HG03439 (cell line): Measurements from ENCODE around the gene EIF4A2.
"Not testable (repeated sequence)": the region's sequence is repeated elsewhere in the genome, so short reads cannot be mapped to it uniquely, and the experiment has no call there.

Experiments used
- ATAC-seq: cut with Tn5 transposase; IDR thresholded peaks from one replicate; pipeline ENCODE4 v1.9.1; 2021; ENCODE audit warnings: mild to moderate bottlenecking, moderate library complexity; ENCODE audit not compliant: unreplicated experiment

EIF4A2 gene

GRCh38 chr3:186784820-186785494, 1.6 kb downstream of the EIF4A2 start:
- no peak for ATAC-seq

- no peak for ATAC-seq
Measured at GRCh38 chr3:186785495-186786018, 2.2 kb downstream of the EIF4A2 start.

- no peak for ATAC-seq
Measured at GRCh38 chr3:186786922-186787321, 3.5 kb downstream of the EIF4A2 start.

DNA sequence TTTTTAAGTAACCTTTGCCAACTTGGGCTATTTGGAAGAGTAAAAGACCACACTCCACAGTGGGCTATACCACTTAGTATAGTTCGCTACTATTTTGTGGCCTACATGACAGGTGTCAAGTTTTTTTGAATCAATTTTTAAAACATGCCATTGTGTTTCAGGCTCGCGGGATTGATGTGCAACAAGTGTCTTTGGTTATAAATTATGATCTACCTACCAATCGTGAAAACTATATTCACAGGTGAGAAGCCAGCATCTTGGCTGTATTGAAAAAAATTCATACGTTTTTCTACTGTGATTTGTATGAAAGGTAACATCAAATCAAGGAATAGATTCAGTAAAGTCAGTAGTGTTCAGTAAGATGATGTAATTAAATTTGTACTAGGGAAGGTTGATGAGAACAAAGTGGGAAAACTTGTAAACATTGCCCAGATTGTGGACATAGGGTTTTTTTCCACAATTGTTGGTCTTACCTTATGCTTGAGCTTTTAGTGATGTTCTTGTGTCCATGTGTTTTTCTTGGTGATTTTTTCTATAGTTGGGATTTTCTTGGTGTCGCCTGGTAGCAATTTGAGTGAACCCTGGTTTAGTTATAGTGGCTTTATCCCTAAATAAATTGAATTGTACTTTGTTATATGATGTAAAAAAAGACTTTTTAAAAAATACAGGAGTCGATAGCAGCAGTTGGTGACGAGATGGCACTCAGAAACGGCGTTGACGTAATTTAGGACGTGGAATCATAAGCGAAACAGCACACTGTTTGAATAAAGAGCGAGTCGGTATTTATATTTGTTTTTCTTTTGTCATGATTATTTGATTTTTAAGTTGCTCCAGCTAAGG, 4.5 kb downstream of the EIF4A2 start:
- no peak for ATAC-seq

DNA sequence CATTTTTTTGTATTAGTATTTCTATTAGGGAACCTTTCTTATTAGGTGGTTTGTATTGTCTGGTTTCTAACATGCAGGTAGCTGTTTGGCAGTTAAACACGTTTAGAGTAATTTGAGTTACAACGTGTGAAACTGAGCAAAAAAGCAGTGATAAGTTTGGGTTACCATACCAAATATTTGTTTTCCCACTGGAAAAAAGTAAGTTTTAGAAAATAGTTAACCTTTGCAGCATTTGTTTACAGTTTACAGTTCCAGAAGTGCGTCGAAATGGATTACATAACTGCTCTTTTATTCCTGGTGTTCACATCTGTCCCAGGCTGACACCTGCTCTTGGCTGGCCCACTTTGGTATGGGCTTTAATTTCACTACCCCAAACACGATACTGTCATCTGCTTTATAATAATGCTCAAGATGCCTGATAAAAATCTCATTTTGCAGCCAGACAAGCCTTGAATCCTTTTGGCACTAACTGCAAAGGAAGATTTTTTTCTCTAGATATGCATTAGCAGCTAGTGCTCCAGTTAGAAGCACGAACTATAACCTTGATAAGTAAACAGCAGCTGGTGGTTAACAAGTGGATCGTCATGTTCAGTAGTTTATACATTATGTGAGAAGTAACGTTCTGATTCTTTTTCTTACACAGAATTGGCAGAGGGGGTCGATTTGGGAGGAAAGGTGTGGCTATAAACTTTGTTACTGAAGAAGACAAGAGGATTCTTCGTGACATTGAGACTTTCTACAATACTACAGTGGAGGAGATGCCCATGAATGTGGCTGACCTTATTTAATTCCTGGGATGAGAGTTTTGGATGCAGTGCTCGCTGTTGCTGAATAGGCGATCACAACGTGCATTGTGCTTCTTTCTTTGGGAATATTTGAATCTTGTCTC, 5.3 kb downstream of the EIF4A2 start:
- no peak for ATAC-seq

- no peak for ATAC-seq
Measured at GRCh38 chr3:186789554-186790260, 6.3 kb downstream of the EIF4A2 start.

- ATAC-seq = no peak
Measured at GRCh38 chr3:186790261-186790981, 7.0 kb downstream of the EIF4A2 start.

DNA sequence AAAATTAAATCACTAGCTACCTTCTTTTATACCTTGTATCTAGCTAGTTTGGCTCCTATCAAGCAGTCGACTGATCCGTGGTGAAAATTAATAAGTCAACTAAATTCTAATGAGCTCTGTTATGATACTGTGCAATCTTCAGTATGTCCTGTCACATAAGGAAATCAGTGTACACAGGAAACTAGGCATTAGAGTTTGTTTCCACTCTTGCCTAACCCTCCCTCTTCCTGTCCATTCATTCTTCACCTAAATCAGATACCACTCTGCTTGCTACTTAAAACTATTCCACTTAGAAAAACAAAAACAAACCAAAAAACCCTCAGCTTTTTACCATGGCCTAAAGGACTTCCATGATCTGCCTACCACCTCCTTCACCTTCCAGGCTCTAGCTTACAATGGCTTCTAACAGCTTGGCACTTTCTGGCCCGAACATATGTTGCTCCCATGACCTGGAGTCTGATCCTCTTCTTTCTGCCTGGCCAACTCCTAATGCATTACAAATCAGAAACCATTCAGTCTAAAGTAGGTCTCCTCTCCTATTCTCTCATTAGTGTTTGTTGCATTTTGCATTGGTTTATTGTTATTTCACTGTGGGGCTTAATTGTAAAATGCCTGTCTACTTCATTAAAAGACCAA, 15.0 kb downstream of the EIF4A2 start:
- ATAC-seq = no peak

- ATAC-seq = no peak
Measured at GRCh38 chr3:186800285-186800684, 16.9 kb downstream of the EIF4A2 start.

DNA sequence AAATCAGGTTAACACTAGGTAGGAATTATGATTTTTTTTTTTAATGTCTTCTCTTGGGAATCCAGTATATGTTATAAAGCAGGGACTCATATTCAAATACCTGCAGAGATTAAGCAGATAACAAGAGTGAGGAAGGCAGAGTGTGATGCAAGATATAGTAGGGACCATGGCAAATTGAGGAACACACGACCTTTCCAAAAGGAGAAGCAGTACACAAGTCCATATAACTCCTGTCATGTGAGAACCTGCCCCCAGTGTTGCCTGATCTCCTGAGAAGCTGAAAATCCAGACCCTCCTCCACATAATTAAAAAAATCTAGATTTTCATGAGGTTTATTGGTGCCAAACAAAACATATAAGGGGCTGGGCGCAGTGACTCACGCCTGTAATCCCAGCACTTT, 19.3 kb downstream of the EIF4A2 start:
- no peak for ATAC-seq

GRCh38 chr3:186803447-186803846, 20.1 kb downstream of the EIF4A2 start:
- ATAC-seq = not testable (repeated sequence)

DNA sequence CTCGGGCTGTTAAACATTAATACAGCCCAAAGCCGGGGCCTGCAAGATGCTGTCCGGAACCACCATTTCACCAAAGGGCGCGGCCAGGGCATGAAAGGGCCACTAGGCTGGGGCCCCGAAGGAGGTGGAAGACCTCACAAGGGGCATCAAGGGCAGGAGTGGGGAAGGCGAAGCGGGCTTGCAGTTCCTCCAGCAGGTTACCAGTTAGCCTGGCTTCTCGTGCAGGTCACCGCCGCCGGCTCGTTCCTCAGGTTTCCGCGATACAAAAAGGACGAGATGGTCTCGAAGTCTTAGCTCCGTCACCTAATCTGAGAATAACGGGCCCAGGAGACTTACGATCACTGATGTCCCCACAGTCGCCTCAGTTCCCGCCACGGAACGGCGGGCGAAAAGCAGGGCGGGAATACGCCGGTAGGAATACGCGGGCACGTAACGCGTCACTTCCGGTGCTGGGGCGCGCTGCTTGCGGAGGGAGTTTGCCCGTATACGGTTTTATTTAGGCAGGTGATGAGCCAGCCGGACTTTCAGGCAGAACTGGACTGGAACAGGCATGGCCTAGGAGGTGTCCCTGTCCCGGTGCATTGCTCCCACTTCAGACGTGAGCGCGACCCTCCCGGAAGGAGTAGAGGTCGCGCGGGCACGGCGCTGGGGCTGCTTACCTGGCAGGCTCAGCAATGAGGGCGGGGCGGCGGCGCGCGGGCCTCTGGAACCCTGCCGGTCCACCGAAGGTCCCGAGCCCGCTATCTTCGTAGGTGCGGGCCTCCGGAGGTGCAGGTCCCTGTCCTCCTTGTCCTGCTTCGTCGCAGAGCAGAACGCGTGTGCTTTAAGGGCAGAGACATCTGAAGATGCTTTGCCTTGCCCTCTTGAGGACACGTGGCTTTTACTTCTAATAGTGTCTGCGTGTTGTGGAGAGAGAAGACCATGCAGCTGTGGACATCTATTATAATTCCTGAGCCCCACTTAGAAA, 23.0 kb downstream of the EIF4A2 start, which contains the start of gene RFC4:
RFC4 (minus strand) TSS at position 394 of the 967 bp plus-strand sequence. CDS start 1,769 bp downstream, outside the sequence.
- ATAC-seq = peak; percentile 95

GRCh38 chr3:186807231-186807630, 23.9 kb downstream of the EIF4A2 start:
- no peak for ATAC-seq

DNA sequence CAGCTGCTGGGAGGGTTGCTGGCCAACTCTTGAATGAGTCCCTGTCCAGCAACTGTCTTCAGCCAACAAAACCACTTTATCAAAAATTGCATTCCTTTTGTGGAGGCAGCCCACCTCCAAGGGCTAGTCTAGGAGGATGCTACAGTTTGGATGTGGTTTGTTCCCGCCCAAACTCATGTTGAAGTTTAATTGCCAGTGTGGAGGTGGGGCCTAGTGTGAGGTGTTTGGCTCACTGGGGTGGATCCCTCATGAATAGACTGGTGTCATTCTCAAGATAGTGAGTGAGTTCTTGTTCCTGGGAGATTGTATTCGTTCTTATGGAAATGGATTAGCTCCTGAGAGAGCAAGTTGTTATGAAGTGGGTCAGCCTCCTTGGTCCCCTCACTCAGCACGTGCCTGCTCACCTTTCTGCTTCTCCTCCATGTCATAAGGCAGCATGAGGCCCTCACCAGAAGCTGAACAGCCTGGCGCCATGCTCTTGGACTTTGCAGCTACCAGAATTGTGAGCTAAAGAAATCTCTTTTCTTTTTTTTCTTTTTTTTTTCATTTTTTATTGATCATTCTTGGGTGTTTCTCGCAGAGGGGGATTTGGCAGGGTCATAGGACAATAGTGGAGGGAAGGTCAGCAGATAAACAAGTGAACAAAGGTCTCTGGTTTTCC, 27.1 kb downstream of the EIF4A2 start:
- ATAC-seq = no peak

DNA sequence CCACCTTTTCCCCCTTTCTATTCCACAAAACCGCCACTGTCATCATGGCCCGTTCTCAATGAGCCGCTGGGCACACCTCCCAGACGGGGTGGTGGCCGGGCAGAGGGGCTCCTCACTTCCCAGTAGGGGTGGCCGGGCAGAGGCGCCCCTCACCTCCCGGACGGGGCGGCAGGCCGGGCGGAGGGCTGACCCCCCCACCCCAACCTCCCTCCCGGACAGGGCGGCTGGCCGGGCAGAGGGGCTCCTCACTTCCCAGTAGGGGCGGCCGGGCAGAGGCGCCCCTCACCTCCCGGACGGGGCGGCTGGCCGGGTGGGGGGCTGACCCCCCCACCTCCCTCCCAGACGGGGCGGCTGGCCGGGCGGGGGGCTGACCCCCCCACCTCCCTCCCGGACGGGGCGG, 27.9 kb downstream of the EIF4A2 start:
- ATAC-seq = not testable (repeated sequence)

DNA sequence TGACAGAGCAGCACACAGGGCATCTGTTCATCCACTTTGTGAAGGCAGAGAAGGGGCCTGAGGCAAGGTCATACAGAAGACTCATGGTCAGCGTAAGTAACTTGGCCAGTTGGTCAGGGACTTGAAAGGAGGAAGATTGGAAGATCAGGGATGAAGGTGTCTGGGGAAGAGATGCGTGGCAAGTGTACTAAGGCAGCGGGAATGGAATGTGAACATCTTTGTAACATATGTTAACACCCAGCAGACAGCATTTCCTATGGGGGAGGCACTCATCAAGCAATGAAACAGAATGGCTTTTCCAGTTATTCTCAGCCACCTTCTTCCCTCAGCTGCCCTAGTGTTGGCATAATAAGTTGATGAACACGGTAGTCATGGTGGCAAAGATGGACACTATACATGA, 30.7 kb downstream of the EIF4A2 start:
- no peak for ATAC-seq

- ATAC-seq = no peak
Measured at GRCh38 chr3:186815435-186815834, 32.1 kb downstream of the EIF4A2 start.
